A549 (cell line): ENCODE measurements around the gene HES6.

ENCODE experiments used
- CHD4 ChIP-seq: fragments of 200-600 bp; sonication (generic); IDR thresholded peaks from 2 replicates; pipeline ENCODE4 v1.6.1; 2016; ENCODE audit warnings: antibody characterized with exemption, mild to moderate bottlenecking, borderline replicate concordance
- EP300 ChIP-seq, 2 experiments: fragments of >200 bp; sonication (Bioruptor Twin); formaldehyde crosslinking; IDR thresholded peaks; 2 replicates in 1 of 2; 3 replicates in 1 of 2; pipeline ENCODE4 v1.6.1; 2016 to 2017
- ESRRA ChIP-seq: fragments of 150-350 bp; IDR thresholded peaks from 2 replicates; pipeline ENCODE4 v1.6.1; 2014; ENCODE audit warnings: mild to moderate bottlenecking, low read length, borderline replicate concordance
- FOSL2 ChIP-seq, 2 experiments: fragments of 450-650 bp in 1 of 2; fragments of >200 bp in 1 of 2; sonication (Bioruptor Twin) in 1 of 2; formaldehyde crosslinking; IDR thresholded peaks; 2 replicates each; pipeline versions ENCODE4 v1.5.0 to v1.6.1; 2016 to 2020; ENCODE audit warnings: mild to moderate bottlenecking in 1 of 2, moderate library complexity in 1 of 2
- HOXA7 ChIP-seq: fragments of 250-450 bp; sonication (Bioruptor Pico); IDR thresholded peaks from 2 replicates; pipeline ENCODE4 v1.5.0; 2020; ENCODE audit warnings: mild to moderate bottlenecking, moderate library complexity
- HOXB13 ChIP-seq: fragments of 250-450 bp; sonication (Bioruptor Pico); IDR thresholded peaks from 2 replicates; pipeline ENCODE4 v1.5.0; 2020; ENCODE audit warnings: low read depth, mild to moderate bottlenecking, moderate library complexity
- MAZ ChIP-seq: fragments of 150-350 bp; IDR thresholded peaks from 2 replicates; pipeline ENCODE4 v1.6.1; 2014; ENCODE audit warnings: antibody characterized with exemption, low read depth, low read length, borderline replicate concordance
- MYC ChIP-seq: IDR thresholded peaks from 2 replicates; pipeline ENCODE4 v1.6.1; 2012; ENCODE audit warnings: mild to moderate bottlenecking, inconsistent platforms, low read length, improper control_type of control experiment, borderline replicate concordance
- POLR2A ChIP-seq: IDR thresholded peaks from 2 replicates; pipeline ENCODE4 v1.6.1; 2012; ENCODE audit warnings: mild to moderate bottlenecking, low read length
- RFX5 ChIP-seq: fragments of 450-650 bp; IDR thresholded peaks from 2 replicates; pipeline ENCODE4 v1.7.1; 2014; ENCODE audit warnings: antibody characterized with exemption, mild to moderate bottlenecking, moderate library complexity
- TF ChIP-seq, protein P1 (sequence below): fragments of >200 bp; sonication (Bioruptor Twin); formaldehyde crosslinking; IDR thresholded peaks from 3 replicates; pipeline ENCODE4 v1.5.1; 2016
- TF ChIP-seq, protein P2 (sequence below): fragments of 250-450 bp; sonication (Bioruptor Pico); IDR thresholded peaks from 2 replicates; pipeline ENCODE4 v1.5.0; 2021; ENCODE audit warnings: mild to moderate bottlenecking, moderate library complexity, borderline replicate concordance
- TF ChIP-seq, protein P3 (sequence below): fragments of 150-350 bp; IDR thresholded peaks from 2 replicates; pipeline ENCODE4 v1.6.1; 2014; ENCODE audit warnings: low read depth, mild to moderate bottlenecking, low read length
- TF ChIP-seq, protein P4 (sequence below): fragments of 450-650 bp; IDR thresholded peaks from 2 replicates; pipeline ENCODE4 v1.6.1; 2014; ENCODE audit warnings: antibody characterized with exemption

DNA sequence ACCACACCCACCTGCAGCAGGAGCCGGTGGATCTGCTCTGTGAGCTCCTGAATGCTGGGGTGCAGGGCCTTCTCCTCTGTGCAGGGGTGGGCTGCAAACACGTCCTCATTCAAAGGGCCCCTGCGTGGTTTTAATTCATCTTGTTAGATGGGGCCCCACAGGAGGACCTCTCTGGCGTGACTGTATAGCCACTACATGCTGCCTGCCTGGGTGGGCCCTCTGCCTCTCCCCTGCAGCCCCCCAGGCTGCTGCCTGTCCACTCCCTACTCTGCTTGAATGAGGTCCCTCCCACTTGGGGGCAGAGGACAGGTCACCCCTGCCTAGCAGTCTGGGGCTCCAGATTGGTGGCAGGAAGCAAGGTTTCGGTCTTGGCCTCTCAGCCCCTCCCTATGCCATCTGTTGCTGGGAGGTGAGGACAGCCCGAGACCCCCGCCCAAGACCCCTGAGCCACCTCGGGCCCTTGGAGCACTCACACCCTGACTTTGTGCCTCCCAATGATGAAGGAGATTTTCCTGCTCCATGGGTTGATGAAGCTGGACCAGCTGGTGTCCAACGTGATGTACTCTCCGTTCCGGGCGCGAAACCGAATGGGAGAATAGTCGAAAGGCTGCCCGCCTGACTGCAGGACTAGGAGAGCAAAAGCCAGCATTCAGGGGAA, 22.0 kb upstream of the HES6 start:
- no peak for TF ChIP-seq HOXA7 (CRISPR knock-in tag)
- TF ChIP-seq EP300 (IDR thresholded peaks at IDR 0.05) = no peak
- TF ChIP-seq, protein P1, sequence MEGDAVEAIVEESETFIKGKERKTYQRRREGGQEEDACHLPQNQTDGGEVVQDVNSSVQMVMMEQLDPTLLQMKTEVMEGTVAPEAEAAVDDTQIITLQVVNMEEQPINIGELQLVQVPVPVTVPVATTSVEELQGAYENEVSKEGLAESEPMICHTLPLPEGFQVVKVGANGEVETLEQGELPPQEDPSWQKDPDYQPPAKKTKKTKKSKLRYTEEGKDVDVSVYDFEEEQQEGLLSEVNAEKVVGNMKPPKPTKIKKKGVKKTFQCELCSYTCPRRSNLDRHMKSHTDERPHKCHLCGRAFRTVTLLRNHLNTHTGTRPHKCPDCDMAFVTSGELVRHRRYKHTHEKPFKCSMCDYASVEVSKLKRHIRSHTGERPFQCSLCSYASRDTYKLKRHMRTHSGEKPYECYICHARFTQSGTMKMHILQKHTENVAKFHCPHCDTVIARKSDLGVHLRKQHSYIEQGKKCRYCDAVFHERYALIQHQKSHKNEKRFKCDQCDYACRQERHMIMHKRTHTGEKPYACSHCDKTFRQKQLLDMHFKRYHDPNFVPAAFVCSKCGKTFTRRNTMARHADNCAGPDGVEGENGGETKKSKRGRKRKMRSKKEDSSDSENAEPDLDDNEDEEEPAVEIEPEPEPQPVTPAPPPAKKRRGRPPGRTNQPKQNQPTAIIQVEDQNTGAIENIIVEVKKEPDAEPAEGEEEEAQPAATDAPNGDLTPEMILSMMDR = no peak
- TF ChIP-seq POLR2A = no peak
- TF ChIP-seq, protein P2, sequence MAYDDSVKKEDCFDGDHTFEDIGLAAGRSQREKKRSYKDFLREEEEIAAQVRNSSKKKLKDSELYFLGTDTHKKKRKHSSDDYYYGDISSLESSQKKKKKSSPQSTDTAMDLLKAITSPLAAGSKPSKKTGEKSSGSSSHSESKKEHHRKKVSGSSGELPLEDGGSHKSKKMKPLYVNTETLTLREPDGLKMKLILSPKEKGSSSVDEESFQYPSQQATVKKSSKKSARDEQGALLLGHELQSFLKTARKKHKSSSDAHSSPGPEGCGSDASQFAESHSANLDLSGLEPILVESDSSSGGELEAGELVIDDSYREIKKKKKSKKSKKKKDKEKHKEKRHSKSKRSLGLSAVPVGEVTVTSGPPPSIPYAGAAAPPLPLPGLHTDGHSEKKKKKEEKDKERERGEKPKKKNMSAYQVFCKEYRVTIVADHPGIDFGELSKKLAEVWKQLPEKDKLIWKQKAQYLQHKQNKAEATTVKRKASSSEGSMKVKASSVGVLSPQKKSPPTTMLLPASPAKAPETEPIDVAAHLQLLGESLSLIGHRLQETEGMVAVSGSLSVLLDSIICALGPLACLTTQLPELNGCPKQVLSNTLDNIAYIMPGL = no peak
- no peak for TF ChIP-seq RFX5
- TF ChIP-seq, protein P3, sequence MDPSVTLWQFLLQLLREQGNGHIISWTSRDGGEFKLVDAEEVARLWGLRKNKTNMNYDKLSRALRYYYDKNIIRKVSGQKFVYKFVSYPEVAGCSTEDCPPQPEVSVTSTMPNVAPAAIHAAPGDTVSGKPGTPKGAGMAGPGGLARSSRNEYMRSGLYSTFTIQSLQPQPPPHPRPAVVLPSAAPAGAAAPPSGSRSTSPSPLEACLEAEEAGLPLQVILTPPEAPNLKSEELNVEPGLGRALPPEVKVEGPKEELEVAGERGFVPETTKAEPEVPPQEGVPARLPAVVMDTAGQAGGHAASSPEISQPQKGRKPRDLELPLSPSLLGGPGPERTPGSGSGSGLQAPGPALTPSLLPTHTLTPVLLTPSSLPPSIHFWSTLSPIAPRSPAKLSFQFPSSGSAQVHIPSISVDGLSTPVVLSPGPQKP = no peak
- no peak for TF ChIP-seq CHD4
- no peak for TF ChIP-seq MAZ
- TF ChIP-seq ESRRA = no peak
- no peak for TF ChIP-seq FOSL2 (IDR thresholded peaks at IDR 0.05)
- TF ChIP-seq FOSL2 (CRISPR knock-in tag; IDR thresholded peaks at IDR 0.05) = no peak
- no peak for TF ChIP-seq HOXB13
- TF ChIP-seq, protein P4, sequence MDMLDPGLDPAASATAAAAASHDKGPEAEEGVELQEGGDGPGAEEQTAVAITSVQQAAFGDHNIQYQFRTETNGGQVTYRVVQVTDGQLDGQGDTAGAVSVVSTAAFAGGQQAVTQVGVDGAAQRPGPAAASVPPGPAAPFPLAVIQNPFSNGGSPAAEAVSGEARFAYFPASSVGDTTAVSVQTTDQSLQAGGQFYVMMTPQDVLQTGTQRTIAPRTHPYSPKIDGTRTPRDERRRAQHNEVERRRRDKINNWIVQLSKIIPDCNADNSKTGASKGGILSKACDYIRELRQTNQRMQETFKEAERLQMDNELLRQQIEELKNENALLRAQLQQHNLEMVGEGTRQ = no peak
- no peak for TF ChIP-seq MYC
